Measurements from ENCODE around the gene HINT3. TPM values are rescaled to one million over a fixed set of nuclear protein-coding genes. Genes with fewer than 3 reads are reported as not detected.
A peak's percentile ranks its signal among the peaks of the same experiment; 100 is the strongest.
"Not testable (repeated sequence)": the region's sequence is repeated elsewhere in the genome, so short reads cannot be mapped to it uniquely, and the experiment has no call there.

The HINT3 gene
- total RNA-seq (10 to 100 TPM; 26.3 to 40.0 (median 33.8) TPM), polyA plus RNA-seq (10 to 100 TPM in 1 of 2 donors, 1 to 10 TPM in 1; 8.1 to 23.9 TPM)
- long read RNA-seq, donor 1, transcript HINT3-201 (5 exons, 3,314 nt), result major isoform, 55 of 63 reads
- long read RNA-seq, donor 1, partial matches to known transcripts, result 2 of 63 reads
- long read RNA-seq, donor 1, other reads (novel, unspliced or antisense), result 6 of 63 reads
- long read RNA-seq, donor 2, transcript HINT3-201 (5 exons, 3,314 nt), result major isoform, 82 of 84 reads
- long read RNA-seq, donor 2, partial matches to known transcripts, result 1 of 84 reads
- long read RNA-seq, donor 2, other reads (novel, unspliced or antisense), result 1 of 84 reads
- long read RNA-seq, donor 3, transcript HINT3-201 (5 exons, 3,314 nt), result major isoform, 22 of 26 reads
- long read RNA-seq, donor 3, partial matches to known transcripts, result 2 of 26 reads
- long read RNA-seq, donor 3, other reads (novel, unspliced or antisense), result 2 of 26 reads

DNA sequence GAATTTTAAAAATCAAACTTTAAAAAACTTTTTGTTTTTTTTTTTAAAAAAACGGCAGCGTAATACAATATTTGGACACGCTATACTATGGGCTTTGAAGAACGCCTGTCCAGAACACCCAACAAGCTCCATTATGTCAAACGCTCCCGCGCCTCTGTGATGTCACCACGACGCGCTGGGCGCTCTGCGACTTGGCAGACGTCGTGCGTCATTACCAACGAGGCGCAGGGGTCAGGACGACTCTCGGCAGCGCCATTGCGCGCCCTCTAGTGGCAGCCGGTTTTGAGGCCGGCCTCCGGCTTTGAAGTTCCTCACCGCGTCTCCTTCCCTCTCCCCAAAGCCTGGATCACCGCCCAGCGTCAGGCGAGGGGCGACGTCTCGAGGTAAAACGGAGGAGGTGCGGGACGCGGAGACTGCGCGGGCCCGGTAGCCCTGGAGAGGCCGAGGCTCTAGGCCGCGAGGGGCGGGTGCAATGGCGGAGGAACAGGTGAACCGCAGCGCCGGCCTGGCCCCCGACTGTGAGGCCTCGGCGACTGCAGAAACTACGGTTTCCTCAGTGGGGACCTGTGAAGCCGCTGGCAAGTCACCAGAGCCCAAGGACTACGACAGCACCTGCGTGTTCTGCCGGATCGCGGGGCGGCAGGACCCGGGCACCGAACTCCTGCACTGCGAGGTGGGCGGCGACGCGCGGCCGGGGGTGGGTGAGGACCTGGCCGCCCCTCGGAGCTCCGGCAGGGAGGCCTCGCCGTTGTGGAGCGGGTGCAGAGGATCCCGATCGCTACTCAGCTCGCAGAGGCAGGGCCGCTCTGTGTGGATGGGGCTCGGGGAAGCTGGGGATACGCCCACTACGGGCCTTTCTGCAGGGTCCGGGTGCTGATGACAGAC lies at the start of gene HINT3:
Gene HINT3 (plus strand): TSS at position 265 of the 885 bp plus-strand sequence. CDS start 208 bp downstream, at position 473.
- peaks cover 0 to 5% (median 0%) of the 10 kb centered on the region in 9 donors for H3K36me3 ChIP-seq
- ATAC-seq (peak; percentile 96 to 98 (median 97)), DNase-seq (peak; percentile 97 to 99 (median 98))
- peak within 1 kb of the TSS; percentile 71 to 94 (median 85) for H3K4me3 ChIP-seq
- H3K9me3 ChIP-seq, result no peaks in the 10 kb centered on the region
- peaks cover 0 to 32% (median 22%) of the 10 kb centered on the region in 12 donors for H3K4me1 ChIP-seq
- intact Hi-C loops (cut with DNase I), result loop anchor here (2.0 to 10.0 kb wide), 14 partner anchors 34 to 652 kb away; partner anchors contain the start of genes HDDC2 (in 2 of the 10) and NCOA7 (in 2 of the 10)
- TF ChIP-seq, protein P1, sequence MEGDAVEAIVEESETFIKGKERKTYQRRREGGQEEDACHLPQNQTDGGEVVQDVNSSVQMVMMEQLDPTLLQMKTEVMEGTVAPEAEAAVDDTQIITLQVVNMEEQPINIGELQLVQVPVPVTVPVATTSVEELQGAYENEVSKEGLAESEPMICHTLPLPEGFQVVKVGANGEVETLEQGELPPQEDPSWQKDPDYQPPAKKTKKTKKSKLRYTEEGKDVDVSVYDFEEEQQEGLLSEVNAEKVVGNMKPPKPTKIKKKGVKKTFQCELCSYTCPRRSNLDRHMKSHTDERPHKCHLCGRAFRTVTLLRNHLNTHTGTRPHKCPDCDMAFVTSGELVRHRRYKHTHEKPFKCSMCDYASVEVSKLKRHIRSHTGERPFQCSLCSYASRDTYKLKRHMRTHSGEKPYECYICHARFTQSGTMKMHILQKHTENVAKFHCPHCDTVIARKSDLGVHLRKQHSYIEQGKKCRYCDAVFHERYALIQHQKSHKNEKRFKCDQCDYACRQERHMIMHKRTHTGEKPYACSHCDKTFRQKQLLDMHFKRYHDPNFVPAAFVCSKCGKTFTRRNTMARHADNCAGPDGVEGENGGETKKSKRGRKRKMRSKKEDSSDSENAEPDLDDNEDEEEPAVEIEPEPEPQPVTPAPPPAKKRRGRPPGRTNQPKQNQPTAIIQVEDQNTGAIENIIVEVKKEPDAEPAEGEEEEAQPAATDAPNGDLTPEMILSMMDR (IDR thresholded peaks at IDR 0.05), result peak; percentile 93 to 100 (median 99)
- peak in 1 of 2 donors; percentile 49 for TF ChIP-seq POLR2A (IDR thresholded peaks at IDR 0.05)
- H3K27me3 ChIP-seq, result no peaks in the 10 kb centered on the region
- WGBS, 4 donors, result 0% methylated on average over 47 to 82 of the region's 82 CpGs
- H3K27ac ChIP-seq, result peak within 1 kb of the TSS; percentile 67 to 97 (median 91)

DNA sequence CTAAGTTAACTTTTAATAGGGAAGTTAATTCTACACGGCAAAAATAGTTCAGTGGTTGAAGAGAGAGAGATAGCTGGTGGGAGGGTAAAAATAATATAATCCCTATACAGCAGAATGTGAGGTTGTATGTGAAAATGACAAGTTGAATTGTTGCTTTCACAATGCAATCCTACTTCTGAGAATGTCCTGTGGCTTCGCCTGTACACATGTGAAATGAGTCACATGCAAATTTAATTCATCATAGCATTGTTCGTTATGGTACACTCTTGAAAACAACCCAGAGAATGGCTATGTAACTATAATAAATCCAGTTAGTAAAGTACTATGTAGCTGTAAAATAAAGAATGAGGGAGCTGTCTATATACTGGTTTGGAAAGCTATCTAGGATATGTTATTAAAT lies 46.0 kb upstream of the HINT3 start:
- Histone ChIP-seq H3K9me3 (no peaks in the 10 kb centered on the region), H3K4me1 (peaks cover 0 to 15% (median 0%) of the 10 kb centered on the region in 12 donors), H3K27me3 (no peaks in the 10 kb centered on the region), H3K36me3 (peaks cover 0 to 67% (median 29%) of the 10 kb centered on the region in 9 donors), H3K27ac (no peak overlapping the region), H3K4me3 (no peak overlapping the region)
- 82 to 89% (median 85%) methylated on average over 3 of the region's 3 CpGs for WGBS, 4 donors
- TF ChIP-seq, protein P1 (IDR thresholded peaks at IDR 0.05), result no peak
- no peak for TF ChIP-seq POLR2A (IDR thresholded peaks at IDR 0.05)
- ATAC-seq (no peak), DNase-seq (no peak)
- intact Hi-C loops (cut with DNase I), result loop anchor here in 1 of 10 donors (10.0 kb wide), 1 partner anchor 46 kb away; no protein-coding TSS in a partner anchor

DNA sequence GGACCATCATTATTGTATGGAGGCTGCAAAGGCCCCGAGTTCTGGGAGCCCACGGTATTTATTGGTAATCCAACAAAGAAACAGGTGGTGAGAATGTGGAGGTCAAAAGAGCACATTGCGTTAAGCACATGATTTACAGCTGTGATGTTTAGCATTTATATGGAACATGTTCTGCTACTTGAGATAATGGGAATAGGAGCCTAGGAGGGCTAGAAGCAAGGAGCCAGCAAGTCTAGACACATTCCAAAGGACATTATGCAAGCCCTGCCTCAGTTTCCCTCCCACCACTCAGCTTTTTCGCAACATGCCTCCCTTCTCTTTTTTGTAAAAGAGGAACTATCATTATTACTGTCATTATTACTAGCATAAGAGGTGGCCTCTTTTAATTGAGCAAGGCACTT lies 45.5 kb upstream of the HINT3 start:
- 89 to 96% (median 92%) methylated on average over 4 of the region's 4 CpGs for WGBS, 4 donors
- not testable (repeated sequence) for ATAC-seq, H3K27me3 ChIP-seq, H3K4me3 ChIP-seq, H3K9me3 ChIP-seq, DNase-seq, H3K27ac ChIP-seq
- H3K4me1 ChIP-seq, result peaks cover 0 to 15% (median 0%) of the 10 kb centered on the region in 12 donors
- intact Hi-C loops (cut with DNase I), result loop anchor here in 1 of 10 donors (10.0 kb wide), 1 partner anchor 46 kb away; no protein-coding TSS in a partner anchor
- H3K36me3 ChIP-seq, result peaks cover 0 to 68% (median 30%) of the 10 kb centered on the region in 9 donors

DNA sequence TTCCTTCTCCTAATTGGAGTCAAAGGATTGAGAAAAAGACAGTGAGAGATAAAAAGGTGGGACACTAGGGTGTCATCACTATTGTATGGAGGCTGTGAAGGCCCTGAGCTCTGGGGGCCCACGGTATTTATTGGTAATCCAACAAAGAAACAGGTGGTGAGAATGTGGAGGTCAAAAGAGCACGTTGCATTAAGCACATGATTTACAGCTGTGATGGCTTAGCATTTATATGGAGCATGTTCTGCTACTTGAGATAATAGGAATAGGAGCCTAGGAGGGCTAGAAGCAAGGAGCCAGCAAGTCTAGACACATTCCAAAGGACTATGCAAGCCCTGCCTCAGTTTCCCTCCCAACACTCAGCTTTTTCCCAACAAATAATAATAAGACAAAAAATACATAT lies 44.1 kb upstream of the HINT3 start:
- not testable (repeated sequence) for H3K27me3 ChIP-seq, H3K4me3 ChIP-seq, DNase-seq, H3K9me3 ChIP-seq, ATAC-seq, H3K27ac ChIP-seq
- intact Hi-C loops (cut with DNase I), result loop anchor here in 1 of 10 donors (10.0 kb wide), 1 partner anchor 48 kb away; no protein-coding TSS in a partner anchor
- peaks cover 0 to 15% (median 0%) of the 10 kb centered on the region in 12 donors for H3K4me1 ChIP-seq
- peaks cover 0 to 78% (median 41%) of the 10 kb centered on the region in 9 donors for H3K36me3 ChIP-seq
- 84 to 93% (median 90%) methylated on average over 2 of the region's 2 CpGs for WGBS, 4 donors

Data from heart left ventricle (tissue), 16 donors.